Prostate gland (tissue), 2 donors: ENCODE data around the gene MIPOL1.

ENCODE experiments used
- CTCF ChIP-seq, 4 experiments: fragments of 200-600 bp in 2 of 4; fragments of 450-650 bp in 2 of 4; sonication (generic) in 2 of 4; IDR thresholded peaks; 1 replicate in 3 of 4; 2 replicates in 1 of 4; pipeline ENCODE4 v1.5.1; 2016 to 2019; ENCODE audit warnings: antibody characterized with exemption in 4 of 4, mild to moderate bottlenecking in 2 of 4, moderate library complexity in 2 of 4
- POLR2A ChIP-seq: fragments of 450-650 bp; IDR thresholded peaks from one replicate; pipeline ENCODE4 v1.6.1; 2016; ENCODE audit warnings: antibody characterized with exemption, mild to moderate bottlenecking
- POLR2AphosphoS5 ChIP-seq: sonication (generic); formaldehyde crosslinking; IDR thresholded peaks from one replicate; pipeline ENCODE4 v1.6.1; 2017; ENCODE audit warnings: antibody characterized with exemption

- no peak for TF ChIP-seq POLR2AphosphoS5
- TF ChIP-seq CTCF (IDR thresholded peaks at IDR 0.05), result no peak
- TF ChIP-seq POLR2A, result no peak
Measured at GRCh38 chr14:37526994-37527393, 329.3 kb downstream of the MIPOL1 start.
